NCI-H1694 (cell line): ENCODE data around the gene SULT1A4.
"Not testable (repeated sequence)": the region's sequence is repeated elsewhere in the genome, so short reads cannot be mapped to it uniquely, and the experiment has no call there.

ENCODE experiments used
- DNase-seq: peaks from one replicate; lab custom pipeline; 2025; lab: John Stamatoyannopoulos, UW

SULT1A4 gene

DNA sequence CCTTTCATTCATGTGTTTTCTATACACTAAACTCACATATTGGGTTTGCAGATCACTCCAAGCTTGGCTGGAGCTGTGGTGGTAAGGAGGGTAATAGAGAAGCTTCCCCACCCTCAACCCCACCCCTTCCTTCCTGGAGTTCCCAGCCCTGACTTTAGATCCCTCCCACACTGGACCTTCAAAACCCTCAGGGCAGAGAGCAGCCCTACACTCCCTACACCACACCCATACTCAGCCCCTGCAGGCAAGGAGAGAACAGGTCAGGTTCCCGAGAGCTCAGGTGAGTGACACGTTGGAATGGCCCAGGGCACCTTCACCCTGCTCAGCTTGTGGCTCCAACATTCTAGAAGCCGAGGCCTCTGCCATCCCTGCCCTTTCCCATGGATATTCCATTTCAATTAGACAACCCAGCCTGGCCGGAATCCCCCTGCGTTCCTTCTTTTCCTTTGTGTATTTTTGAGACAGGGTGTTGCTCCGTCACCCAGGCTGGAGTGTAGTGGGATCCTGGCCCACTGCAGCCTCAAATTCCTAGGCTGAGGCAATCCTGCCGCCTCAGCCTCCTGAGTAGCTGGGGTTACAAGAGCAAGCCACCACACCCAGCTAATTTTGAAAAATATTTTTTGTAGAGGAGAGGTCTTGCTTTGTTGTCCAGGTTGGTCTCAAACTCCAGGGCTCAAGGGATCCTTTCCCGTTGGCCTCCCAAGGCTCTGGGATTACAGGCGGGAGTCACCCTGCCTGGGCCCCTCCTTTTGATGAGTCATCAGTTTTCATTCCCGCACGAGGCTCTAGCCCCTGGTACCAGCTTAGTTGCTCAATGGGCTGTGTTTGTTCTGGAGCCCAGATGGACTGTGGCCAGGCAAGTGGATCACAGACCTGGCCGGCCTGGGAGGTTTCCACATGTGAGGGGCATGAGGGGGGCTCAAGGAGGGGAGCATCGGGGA lies at the start of gene SULT1A4:
Gene SULT1A4 (plus strand): TSS at position 208 of the 941 bp plus-strand sequence. CDS start 1,473 bp downstream, outside the sequence.
- not testable (repeated sequence) for DNase-seq

DNA sequence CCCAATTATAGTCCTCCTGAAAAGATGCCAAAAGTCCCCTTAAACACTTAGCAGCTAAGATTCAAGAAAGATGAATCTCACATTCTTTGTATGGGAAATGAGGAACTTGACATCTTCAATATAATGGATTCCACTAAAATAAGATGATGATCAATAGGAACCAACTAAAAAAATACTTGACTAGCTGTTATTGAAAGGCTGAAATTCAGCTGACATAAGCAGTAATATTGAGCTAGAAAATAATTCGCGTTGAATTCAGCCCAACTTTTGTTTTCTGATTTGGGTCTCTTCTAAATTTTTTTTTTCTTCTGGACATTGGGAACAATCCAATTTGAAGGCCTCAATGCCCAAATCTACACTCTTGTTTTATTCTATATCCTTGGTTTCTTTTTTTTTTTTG lies 36.1 kb upstream of the SULT1A4 start:
- not testable (repeated sequence) for DNase-seq

GRCh38 chr16:29425390-29425789 lies 34.3 kb upstream of the SULT1A4 start:
- not testable (repeated sequence) for DNase-seq

DNA sequence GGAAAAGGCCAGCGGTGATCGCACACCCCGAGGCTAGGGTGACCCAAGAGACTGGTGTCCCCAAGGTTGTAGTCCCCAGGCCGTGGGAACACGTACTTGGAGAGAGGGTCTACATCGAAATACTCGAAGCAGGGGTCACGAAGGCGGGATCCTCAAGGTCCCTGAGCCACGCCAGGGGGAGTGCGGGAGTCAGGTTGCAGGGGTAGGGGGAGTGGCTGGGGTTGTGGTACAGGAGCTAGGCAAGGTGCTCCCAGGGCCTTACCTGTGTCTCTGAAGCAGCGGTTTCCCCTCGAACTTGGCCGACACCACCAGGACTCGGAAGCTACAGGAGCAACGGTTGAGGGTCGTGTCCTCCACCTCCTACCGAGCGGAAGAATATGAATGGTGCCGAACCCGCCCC lies 6.0 kb upstream of the SULT1A4 start:
- not testable (repeated sequence) for DNase-seq

- DNase-seq: not testable (repeated sequence)
Observed at GRCh38 chr16:29454269-29454668, 5.4 kb upstream of the SULT1A4 start, which contains the start of the genes BOLA2 and SLX1B. Gene BOLA2 (minus strand): TSS chr16:29454351. CDS start chr16:29454253, 98 bp downstream. Gene SLX1B (plus strand): TSS chr16:29454533.

GRCh38 chr16:29454828-29455227 lies 4.9 kb upstream of the SULT1A4 start:
- DNase-seq: not testable (repeated sequence)

DNA sequence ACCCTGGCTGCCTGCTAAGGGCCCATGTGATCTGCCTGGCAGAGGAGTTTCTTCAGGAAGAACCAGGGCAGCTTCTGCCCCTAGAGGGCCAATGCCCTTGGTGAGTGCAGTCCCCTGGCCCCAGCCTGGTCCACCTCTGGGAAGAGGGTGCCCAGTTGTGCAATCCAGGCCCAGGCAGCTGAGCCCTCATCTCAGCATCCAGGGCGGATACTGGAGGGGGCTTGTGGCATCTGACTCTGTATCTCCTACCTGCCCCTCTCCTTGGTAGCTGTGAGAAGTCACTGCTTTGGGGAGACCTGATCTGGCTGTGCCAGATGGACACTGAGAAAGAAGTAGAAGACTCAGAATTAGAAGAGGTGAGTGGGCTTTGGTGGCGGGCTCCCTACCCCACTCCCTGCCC lies 2.1 kb upstream of the SULT1A4 start:
- DNase-seq: not testable (repeated sequence)

GRCh38 chr16:29460647-29461030 lies 926 bp downstream of the SULT1A4 start:
- not testable (repeated sequence) for DNase-seq

GRCh38 chr16:29465985-29466824 lies 6.5 kb downstream of the SULT1A4 start:
- not testable (repeated sequence) for DNase-seq

DNA sequence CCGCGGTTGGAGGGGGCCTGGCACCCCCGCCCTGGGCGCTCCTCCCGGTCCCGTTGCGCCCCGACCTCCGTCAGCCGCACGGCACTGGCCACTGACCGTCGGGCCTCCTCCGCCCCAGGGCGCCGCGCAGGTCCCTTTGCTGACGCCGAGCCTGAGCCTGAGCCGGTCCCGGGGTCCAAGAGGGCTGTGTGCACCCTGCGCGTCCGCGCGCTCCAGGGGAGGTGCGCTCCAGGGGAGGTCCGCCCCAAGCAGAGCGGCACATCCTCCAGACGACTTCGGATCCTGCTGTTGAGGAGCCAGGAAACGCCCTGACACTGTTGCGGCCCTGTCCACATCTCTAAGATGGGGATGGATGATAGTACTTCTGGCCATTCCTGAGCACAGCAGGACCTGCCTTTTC lies 7.2 kb downstream of the SULT1A4 start:
- not testable (repeated sequence) for DNase-seq

DNA sequence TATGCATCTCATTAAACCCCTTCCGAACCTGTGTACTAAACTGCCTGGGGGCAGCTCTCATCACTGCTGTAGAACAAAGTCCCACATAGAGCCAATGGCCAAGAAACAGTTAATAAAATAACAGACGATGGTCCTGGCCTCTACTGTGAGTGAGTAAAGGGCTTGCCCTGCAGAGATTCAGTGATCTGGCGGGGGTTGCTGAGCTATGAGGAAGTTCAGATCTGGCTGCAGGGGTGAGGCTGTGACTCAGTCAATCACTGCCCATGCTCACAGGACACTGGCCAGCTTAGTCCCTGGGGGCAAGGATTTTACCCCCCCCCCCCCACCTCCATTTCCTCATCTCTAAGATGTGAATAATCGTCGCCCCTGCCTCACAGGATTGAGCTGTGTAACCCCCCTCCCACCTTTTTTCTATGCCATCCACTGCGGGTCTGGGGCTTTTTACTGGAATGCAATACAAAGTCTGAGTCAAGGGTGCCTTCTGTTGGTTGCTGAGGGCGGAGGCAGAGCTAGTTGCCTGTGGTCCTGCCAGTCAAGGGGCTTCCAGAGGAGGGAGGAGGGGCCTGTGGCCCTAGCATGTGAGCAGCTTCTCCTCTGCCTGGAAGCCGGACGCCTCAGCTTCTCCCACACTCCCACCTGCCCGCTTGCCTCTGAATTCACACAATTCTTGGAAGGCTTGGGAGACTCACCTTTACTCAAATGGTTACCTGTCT lies 8.1 kb downstream of the SULT1A4 start:
- DNase-seq: not testable (repeated sequence)

DNA sequence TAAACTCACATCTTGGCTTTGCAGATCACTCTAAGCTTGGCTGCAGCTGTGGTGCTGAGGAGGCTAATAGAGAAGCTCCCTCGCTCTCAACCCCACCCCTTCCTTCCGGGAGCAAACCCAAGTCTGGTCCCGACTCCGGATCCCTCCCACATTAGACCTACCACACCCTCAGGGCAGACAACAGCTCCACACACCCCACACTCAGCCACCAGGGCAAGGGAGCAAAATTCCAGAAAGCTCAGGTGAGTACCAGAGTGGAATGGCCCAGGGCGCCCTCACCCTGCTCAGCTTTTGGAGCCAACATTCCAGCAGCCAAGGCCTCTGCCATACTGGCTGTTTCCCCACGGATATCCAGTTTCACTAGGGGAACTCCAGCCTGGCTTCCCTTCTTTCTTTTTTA lies 9.9 kb downstream of the SULT1A4 start:
- not testable (repeated sequence) for DNase-seq

GRCh38 chr16:29472065-29472464 lies 12.4 kb downstream of the SULT1A4 start:
- not testable (repeated sequence) for DNase-seq

- DNase-seq: not testable (repeated sequence)
Observed at GRCh38 chr16:29482276-29482675, 22.6 kb downstream of the SULT1A4 start.

DNA sequence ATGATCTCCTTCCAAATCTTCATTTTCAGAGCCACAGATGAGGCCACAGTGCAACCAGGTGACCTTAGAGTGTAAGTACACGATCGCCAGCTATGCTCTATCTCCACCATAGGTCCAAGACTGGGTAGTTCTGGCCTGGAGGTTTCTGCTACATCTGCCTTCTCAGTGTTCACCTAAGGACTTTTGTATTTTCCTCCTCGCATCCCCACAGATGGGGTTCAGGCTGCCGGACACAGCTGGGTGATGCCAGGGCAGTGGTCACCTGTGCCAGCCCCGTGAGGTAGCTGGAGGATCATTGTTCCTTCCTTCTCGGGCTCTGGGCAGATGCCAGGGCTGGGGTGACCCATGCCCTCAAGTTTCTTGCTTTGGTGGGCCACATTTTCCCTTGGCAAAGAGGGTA lies 46.6 kb downstream of the SULT1A4 start, which contains the start of gene NPIPB12:
Gene NPIPB12 (minus strand): TSS at position 101 of the 400 bp plus-strand sequence.
- not testable (repeated sequence) for DNase-seq
